ENCODE results near the gene PM20D2.

The PM20D2 gene

GRCh38 chr6:89205819-89206218, 60.0 kb downstream of the PM20D2 start:
- DNase-seq, result no peak

- no peak for DNase-seq
These were observed 62.7 kb downstream of the PM20D2 start for GRCh38 chr6:89208551-89208950.

- DNase-seq, result no peak
These were observed 63.6 kb downstream of the PM20D2 start for GRCh38 chr6:89209457-89209856.

- no peak for DNase-seq
These were observed 66.6 kb downstream of the PM20D2 start for GRCh38 chr6:89212472-89212871.

GRCh38 chr6:89214197-89214596, 68.3 kb downstream of the PM20D2 start:
- no peak for DNase-seq
